HPDE6-E6E7 (cell line): ENCODE results near the gene GUCA2A.
A peak's percentile ranks its signal among the peaks of the same experiment; 100 is the strongest.

Experiments used
- DNase-seq: peaks from one replicate; pipeline ENCODE4 v3.0.0; 2011; ENCODE audit warnings: missing footprints; ENCODE audit errors: extremely low spot score

GUCA2A gene

GRCh38 chr1:42176902-42177519 lies 12.5 kb upstream of the GUCA2A start:
- no peak for DNase-seq

GRCh38 chr1:42175314-42176054 lies 10.9 kb upstream of the GUCA2A start:
- no peak for DNase-seq

- DNase-seq, result peak; percentile 75
Measured at GRCh38 chr1:42173961-42174735, 9.6 kb upstream of the GUCA2A start.

- no peak for DNase-seq
Measured at GRCh38 chr1:42173155-42173933, 8.8 kb upstream of the GUCA2A start.

- DNase-seq, result no peak
Measured at GRCh38 chr1:42172381-42173133, 8.0 kb upstream of the GUCA2A start.

- no peak for DNase-seq
Measured at GRCh38 chr1:42171679-42172266, 7.2 kb upstream of the GUCA2A start.

GRCh38 chr1:42170779-42171621 lies 6.5 kb upstream of the GUCA2A start:
- DNase-seq, result no peak

DNA sequence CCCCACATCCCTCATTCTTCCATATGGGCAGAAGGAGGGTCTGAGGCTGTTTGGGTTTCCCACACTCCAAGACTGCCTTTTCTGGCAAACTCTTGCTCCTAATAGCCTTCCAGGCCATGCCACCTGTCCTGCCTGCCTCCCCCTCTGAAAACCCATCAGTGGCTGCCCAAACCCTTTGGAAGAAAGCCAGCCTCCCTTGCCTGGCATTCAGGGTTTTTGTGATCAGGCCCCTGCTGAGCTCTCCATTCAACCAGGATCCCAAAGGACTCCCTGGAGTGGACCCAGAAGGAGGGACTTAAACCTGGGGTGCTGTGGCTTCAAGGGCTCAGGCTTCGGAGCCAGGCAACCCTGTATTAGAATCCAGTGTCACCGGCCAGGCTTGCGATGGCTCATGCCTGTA lies 4.2 kb upstream of the GUCA2A start:
- DNase-seq, result no peak

DNA sequence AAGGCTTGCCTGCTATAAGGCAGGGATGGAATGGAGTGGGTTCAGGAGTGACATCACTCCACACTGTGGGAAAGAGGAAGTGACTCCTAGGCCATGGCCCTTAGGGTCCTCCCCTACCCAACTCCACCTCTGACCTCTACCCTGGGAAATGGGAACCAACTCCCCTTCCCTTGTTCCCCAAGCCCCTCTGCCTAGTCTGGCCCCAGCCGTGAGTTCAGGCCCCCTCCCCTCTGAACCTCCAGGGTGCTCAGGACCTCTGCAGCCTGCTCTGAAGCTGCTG lies 3.8 kb upstream of the GUCA2A start:
- DNase-seq, result no peak

DNA sequence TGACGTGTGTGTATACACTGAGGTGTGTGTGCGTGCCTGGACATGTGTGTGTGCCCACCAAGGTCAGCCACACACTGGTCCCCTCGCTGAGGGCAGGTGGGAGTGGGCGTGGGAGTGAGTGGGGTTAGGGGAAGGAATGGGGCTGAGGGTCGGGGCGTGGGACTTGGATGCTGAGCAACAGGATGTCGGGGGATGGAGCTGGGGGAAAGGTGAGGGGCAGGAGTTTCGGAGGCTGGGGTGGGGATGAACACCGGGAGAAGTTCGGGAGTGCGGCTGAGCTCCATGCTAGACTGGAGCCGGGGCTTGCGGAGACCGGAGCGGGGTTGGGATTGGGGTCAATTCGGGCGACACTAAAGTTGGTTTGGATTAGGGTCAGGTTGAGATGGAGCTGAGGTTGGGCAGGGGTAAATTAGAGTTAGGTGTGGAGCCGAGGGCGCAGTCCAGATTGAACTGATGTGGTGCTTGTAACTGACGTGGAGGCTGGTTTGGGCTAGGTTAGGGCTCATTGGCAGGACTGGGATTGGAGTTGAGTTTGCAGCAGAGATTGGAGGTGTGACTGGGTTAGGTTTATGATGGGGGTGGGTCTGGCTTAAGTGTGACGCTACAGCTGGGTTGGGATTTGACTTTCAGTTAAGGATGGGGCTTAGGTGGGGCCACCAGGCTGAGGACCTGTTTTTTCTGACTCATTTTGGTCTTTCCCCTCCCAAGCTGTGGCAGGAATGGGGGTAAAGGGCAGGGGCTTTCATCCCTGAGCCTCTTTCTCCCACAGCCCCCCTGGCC lies 3.3 kb upstream of the GUCA2A start:
- DNase-seq, result no peak

- DNase-seq, result peak; percentile 90
Measured at GRCh38 chr1:42165511-42166210, 1.1 kb upstream of the GUCA2A start.

DNA sequence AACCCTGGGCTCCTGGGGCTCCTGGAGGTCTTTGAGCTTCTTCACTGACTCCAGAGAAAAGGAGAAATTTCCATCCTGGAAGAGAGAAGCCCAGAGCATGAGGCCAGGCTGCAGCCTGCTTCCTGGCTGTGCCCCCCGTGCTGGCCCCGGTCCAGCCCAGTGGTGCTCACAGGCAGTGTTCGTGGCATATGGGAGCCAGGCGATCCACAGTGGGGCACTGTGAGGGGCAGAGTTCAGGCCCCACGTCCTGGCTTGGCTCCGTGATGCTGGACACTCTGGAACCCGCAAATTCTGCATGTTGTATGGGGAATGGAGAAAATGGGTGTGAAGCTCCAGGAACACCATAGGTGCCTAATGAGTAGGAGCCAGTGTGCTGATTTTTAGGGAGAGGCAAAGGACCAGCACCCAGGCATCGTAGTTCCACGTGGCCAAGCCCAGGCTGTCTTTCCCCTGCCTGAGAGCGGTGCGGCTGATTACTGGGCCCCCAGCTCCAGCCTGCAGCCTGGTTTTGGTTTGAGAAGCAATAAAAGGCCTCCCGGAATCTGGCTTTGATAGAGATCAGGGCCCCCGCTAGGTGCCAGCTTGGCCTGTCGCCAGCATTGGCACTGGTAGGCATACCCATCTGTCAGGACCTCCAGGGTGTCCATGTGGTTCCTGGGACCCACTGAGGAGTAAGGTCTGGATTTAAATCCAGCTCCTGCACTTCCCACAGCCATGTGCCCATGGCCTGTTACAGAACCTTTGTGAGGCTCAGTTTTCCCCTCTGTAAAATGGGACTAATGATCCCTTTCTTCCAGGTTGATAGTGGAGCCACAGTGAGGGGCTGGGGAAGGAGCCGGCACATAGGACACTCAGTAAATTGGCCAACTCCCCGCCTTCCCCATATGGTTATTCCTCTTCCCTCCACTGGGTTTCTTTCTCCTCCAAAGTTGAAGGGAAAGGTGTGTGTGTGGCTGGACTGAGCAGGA lies 725 bp downstream of the GUCA2A start:
- no peak for DNase-seq

DNA sequence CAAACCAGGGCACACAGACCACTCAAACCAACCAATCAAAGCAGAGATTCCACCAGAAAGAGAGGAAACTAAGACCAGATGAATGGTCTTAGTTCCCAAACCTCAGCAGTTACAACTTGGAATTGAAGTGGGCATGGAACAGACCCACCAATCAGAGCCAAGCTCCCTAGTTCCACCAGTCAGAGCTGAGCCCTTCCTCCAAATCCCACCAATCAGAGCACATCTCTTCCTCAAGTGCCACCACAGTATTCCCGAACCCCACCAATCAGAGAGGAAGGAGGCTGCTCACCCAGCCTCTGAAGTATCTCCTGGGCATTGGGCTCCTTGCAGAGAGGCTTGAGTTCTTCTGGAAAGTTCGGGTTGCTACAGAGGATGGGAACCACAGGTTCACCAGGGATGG lies 1.4 kb downstream of the GUCA2A start:
- no peak for DNase-seq

DNA sequence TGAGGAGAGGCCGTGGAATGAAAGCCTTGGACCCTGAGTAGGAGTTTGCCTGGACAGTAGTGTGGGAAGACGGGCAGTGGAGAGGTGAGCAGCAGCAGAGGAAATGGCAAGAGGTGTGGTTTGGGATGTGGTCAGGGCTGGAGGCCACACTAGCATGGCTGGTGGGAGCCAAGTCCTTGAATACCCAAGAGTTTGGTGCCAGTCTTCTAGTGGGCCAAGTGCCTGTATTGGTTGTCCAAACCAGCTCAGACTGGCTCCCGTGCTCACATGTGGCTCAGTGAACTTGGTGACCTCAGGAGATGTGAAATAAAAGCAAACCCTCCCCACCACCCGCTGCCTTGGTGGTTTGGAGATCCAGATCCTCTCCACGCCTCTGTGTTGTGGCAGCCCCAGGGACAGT lies 2.4 kb downstream of the GUCA2A start:
- DNase-seq, result no peak

DNA sequence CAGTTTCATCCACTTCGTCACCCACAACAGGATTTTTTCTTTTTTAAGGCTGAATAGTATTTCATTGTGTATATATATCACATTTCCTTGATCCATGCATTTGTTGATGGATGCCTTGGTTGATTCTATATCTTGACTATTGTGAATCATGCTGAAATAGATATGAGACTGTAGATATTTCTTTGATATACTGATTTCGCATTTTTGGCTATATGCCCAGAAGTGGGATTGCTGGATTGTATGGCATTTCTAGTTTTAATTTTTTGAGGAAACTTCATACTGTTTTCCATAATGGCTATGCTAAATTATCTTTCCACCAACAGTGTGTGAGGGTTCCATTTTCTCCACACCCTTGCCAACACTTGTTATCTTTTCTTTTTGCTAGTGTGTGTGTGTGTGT lies 6.4 kb downstream of the GUCA2A start:
- no peak for DNase-seq

GRCh38 chr1:42157667-42158066 lies 6.9 kb downstream of the GUCA2A start:
- DNase-seq, result no peak

DNA sequence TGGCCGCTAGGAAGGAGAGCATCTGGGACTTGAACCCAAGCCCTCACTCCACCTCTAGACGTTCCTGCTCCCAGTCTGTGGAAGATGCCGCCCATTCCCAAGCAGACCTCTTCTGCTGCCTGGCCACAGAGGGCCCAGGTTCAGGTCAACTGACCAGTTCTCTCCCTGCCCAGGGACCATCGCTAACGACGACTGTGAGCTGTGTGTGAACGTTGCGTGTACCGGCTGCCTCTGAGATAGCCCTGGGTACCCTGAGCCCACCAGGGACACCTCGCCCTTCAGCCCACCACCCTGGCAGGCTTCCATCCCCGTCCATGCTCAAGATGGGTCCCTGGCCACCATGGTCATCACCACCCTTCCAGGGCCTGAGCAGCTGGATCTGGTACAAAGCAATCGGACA lies 9.2 kb downstream of the GUCA2A start:
- no peak for DNase-seq

- DNase-seq, result no peak
Measured at GRCh38 chr1:42154685-42155084, 9.9 kb downstream of the GUCA2A start.
